GM18507 (cell line): ENCODE measurements around the gene TST.

Experiments used
- DNase-seq: peaks from one replicate; pipeline ENCODE4 v3.0.0; 2011; ENCODE audit warnings: low read depth; ENCODE audit not compliant: insufficient read length; ENCODE audit errors: extremely low spot score
- FAIRE-seq: peaks from 2 replicates; lab custom pipeline; 2011; peaks lifted over from hg19 to GRCh38; lab: Jason Lieb, UNC

The TST gene

DNA sequence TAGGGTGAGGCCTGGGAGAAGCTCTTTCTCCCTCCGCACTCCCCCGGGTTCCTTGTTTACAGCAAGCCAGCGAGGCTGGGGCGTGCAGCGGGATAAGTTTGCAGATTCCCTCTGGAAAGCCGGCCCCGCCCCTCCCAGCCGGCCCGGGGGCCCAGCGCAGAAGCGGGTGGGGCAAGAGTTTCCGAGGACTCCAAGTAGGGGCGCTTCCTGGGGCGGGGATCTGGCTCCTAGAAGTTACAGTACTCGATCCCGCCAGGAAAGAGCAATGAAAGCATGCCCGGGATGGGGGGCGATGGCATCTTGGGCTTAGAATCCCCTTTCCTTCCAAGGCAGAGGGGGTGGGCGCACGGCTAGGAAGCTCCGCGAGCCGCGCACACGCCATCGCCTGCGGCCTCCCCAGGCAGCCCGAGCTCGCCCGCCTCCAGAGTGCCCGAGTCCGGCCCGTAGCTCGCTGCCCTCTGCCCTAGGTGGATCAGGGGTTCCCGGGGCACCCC, 385 bp downstream of the TST start:
- no peak for FAIRE-seq

DNA sequence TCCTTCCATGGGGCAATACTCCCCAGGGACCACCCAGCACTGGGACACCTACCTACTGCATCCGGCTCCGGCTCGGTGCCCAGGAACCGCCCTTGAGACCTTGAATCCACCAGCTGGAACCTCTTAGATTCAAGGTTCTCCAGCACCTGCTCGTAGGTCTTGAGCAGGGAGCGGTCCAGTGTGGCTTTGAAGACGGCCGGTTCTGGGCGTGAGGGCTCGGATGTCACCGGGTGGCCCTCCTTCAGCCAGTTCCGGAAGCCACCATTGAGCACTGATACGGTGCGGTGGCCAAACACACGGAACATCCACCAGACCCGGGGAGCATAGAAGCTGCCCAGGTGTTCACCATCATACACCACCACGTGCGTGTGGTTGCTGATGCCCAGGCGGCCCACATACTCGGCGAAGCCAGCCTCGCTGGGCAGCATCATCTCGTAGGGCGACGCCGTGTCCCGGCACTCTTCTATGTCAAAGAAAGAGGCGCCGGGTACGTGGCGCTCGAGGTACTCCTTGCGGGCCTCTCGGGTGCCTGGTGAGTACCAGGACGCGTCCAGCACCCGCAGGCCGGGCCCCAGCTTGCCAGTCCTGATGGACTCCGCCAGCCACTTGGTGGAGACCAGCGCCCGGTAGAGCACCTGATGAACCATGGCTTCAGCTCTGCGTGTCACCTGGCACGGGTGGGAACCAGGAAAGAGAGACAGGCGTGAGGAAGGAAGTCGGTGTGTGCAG, 997 bp downstream of the TST start:
- no peak for FAIRE-seq
- DNase-seq: no peak

More for the DNA sequence above, 385 bp downstream of the TST start:
- no peak for DNase-seq

DNA sequence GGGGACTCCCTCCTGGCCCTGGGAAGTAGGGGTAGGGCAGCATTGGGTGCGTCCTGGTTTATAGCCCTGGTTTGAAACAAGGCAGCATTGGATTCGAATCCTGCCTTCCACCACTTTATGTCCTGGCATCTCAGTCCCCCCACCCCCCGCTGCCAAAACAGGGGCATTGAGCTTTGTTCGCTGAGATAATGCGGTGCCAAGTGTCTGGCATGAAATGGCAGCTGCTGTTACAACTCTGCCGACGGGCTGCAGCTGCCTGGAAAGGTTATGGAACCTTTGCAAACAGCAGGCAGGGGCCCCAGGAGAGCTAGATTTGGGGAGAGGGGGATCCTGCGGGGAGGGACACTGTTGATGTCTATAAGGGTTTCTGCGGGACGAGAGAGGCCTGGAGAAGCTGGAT, 1.9 kb downstream of the TST start:
- FAIRE-seq (no peak), DNase-seq (no peak)

GRCh38 chr22:37016134-37016910, 2.9 kb downstream of the TST start:
- DNase-seq (no peak), FAIRE-seq (no peak)

- FAIRE-seq (no peak), DNase-seq (no peak)
Measured at GRCh38 chr22:37015587-37015878, 3.7 kb downstream of the TST start.

DNA sequence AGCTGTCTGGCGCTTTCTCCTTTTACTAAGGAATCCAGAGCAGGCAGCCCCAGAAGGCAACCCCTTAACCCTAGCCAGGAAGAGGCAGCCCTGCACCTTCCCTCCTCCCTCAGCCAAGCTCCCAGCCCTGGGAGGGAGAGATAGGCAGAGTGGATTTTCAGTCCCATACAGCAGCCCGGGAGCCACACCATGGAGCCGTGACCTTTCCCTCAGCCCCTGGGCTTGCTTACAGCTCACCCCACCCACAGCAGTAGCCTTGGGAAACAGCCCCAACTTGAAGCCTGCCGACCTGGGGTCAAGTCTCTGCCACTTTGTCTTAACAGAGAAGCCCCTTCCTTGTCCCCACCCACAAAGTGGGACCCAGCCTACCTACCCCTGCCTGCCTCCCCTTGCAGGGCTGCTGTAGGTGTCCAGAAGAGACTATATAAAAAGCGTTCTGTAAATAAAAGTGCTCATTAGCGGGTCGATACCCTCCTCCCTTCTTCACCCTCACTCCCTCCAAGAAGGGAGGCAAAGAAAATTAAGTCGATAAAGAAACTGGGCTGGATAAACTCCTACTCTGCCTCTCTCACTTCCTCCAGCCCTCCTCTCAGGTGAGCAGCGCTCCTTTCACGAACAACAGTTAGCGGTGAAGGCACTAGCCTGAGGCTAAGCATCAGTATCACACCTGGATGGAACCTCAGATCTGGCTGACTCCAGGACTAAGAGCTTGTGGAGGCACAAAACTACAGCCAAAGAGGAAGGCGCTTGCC, 4.2 kb downstream of the TST start:
- DNase-seq (no peak), FAIRE-seq (no peak)

GRCh38 chr22:37014415-37014806, 4.8 kb downstream of the TST start:
- FAIRE-seq: no peak
- DNase-seq: no peak

DNA sequence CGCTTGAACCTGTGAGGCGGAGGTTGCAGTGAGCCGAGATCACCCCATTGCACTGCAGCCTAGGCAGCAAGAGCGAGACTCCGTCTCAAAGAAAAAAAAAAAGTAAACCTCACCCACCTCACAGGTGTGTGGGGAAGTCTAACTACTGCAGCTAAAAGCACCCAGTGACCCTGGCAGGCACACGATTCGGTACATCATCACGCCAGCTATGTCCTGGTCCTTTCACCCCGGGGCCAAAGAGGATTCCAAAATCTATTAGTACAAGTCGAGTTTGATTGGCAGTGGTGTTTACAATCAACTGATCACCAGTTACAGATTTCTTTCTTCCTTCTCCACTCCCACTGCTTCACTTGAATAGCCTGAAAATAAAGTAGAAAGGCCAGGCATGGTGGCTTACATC, 6.3 kb downstream of the TST start:
- FAIRE-seq: no peak
- no peak for DNase-seq

GRCh38 chr22:37012262-37012904, 6.9 kb downstream of the TST start:
- DNase-seq (no peak), FAIRE-seq (no peak)

DNA sequence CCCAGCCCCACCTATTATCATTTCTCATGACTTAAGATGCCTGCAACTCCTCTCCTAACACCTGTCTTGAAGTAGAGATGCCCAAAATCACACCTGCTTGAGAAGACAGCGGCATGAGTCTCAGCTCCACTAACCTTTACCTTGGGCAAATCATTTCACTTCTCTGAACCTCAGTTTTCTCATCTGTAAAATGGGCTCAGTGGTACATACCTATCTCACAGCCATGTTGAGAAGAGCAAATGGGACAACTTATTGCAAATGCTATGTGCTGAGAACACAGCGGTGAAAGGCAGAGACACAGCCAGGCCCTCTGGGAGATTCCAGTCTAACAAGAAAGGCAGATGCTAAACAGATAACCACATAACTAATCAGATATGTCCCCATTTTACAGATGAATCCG, 7.8 kb downstream of the TST start:
- DNase-seq (no peak), FAIRE-seq (no peak)

GRCh38 chr22:37010976-37011375, 8.3 kb downstream of the TST start:
- DNase-seq (no peak), FAIRE-seq (no peak)

DNA sequence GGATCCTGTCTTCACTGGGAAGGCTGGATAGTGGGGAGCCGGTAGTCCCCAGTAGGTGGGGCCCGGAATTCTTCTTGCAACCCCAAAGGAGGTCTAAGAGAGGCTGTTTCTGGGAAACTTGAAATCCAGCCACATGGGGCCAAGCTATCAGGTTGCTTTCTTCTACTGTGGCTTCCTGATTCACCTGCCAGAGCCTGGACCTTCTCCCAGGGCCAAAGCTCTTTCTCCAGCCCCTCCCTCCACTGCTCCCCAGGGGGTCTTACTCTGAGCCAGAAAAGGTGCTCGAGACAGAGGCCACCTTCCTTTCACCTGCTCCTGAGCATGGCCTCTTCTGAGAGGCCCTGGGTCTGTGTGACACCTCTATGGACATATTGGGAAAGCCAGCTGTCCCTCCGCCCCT, 9.1 kb downstream of the TST start:
- DNase-seq (no peak), FAIRE-seq (no peak)

- no peak for FAIRE-seq
- DNase-seq: no peak
Measured at GRCh38 chr22:37009490-37009889, 9.8 kb downstream of the TST start.

DNA sequence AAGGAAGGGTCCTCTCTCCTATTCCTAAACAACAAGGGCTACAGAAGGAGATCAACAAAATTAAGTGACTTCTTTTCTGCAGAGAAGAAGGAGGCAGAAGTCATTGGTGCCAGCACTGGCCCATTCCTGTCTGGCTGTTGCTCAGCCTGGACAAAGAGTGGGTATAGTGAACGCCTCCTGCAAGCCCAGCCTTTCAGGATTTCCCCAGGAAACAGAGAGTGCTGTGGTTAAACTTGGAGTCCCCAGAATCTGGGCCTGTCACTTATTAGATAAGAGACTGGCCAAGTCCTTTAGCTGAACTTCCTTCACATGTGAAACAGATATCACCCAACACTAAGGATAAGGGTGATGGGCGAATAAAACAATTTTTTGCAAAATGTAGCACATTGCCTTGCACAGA, 10.9 kb downstream of the TST start:
- DNase-seq: no peak
- no peak for FAIRE-seq

DNA sequence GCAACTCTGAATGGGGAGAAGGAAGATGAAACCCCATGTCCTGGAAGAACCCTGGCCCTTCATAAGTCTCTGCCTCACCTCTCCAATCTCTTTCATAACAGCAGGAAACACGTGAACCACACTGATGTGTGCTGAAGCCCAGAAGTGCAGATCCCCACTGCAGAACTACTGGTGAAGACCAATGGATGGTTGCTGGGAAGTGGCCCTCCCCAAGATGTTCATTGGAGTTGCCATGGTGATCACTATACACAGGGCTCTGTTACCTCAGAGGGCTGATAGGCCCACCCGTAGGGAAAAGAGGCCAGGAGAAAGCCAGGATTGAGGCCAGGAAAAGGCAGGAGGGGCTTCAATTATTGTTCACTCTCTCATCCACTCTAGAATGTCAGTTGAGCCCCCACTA, 11.6 kb downstream of the TST start:
- DNase-seq (no peak), FAIRE-seq (no peak)

GRCh38 chr22:37002633-37003032, 16.6 kb downstream of the TST start:
- no peak for FAIRE-seq

GRCh38 chr22:37001826-37002225, 17.4 kb downstream of the TST start:
- FAIRE-seq (no peak), DNase-seq (no peak)

More at GRCh38 chr22:37002633-37003032, 16.6 kb downstream of the TST start:
- DNase-seq: no peak

GRCh38 chr22:37000676-37001534, 18.3 kb downstream of the TST start:
- DNase-seq (no peak), FAIRE-seq (no peak)

GRCh38 chr22:36999463-36999862, 19.8 kb downstream of the TST start:
- DNase-seq (no peak), FAIRE-seq (no peak)
